GM12878 (cell line): ENCODE measurements around the gene NTM. TPM values are rescaled to one million over a fixed set of nuclear protein-coding genes. Genes with fewer than 3 reads are reported as not detected.

Experiments
- ATAC-seq: fragments of 200-7000 bp; cut with Tn5 transposase; 3 replicates; pipeline ENCODE4 v1.9.1; 2020; ENCODE audit warnings: mild to moderate bottlenecking, moderate library complexity
- BruUV-seq: library from RNA; stranded (reverse); fragments of 400-500 nt; replicated peaks from 2 replicates; lab custom pipeline; 2021; lab: Mats Ljungman, UMichigan
- CTCF ChIA-PET: fragments of 300-600 bp; sonication (Branson Sonifier 250); formaldehyde crosslinking; extraction: SDS; loops from one replicate; lab custom pipeline; 2021; ENCODE audit warnings: inconsistent platforms; lab: Yijun Ruan, JAX
- POLR2A ChIA-PET: fragments of 350-600 bp; formaldehyde crosslinking; extraction: SDS; loops from one replicate; lab custom pipeline; 2021; ENCODE audit warnings: inconsistent platforms; lab: Charles Lee
- RAD21 ChIA-PET: fragments of 300-600 bp; sonication (Branson Sonifier 250); formaldehyde crosslinking; loops from one replicate; lab custom pipeline; 2023; ENCODE audit warnings: antibody characterized with exemption; ENCODE audit not compliant: unreplicated experiment; lab: Charles Lee
- SMC1A ChIA-PET: fragments of 300-600 bp; sonication (Branson Sonifier 250); formaldehyde crosslinking; loops from one replicate; lab custom pipeline; 2023; ENCODE audit not compliant: unreplicated experiment, uncharacterized antibody; lab: Charles Lee
- DNase-seq: peaks from one replicate; pipeline ENCODE4 v3.0.0-alpha.2; 2011; ENCODE audit warnings: low read depth, low spot score
- FAIRE-seq: peaks from 3 replicates; lab custom pipeline; 2011; peaks lifted over from hg19 to GRCh38; lab: Jason Lieb, UNC
- H2AFZ ChIP-seq: 2 replicates; pipeline ENCODE4 v1.6.0; 2011; ENCODE audit warnings: low read depth, low read length, control low read depth; ENCODE audit not compliant: control insufficient read depth
- H3K27ac ChIP-seq: 2 replicates; pipeline ENCODE4 v1.5.1; 2011; ENCODE audit warnings: control low read depth; ENCODE audit not compliant: control insufficient read depth, insufficient read depth
- H3K27me3 ChIP-seq, 2 experiments: replicated peaks in 1 of 2; 2 replicates each; pipeline versions ENCODE4 v1.6.0 to v1.6.1; 2011; ENCODE audit warnings: low read length in 1 of 2; ENCODE audit not compliant: control insufficient read depth in 2 of 2, insufficient read depth in 2 of 2
- H3K36me3 ChIP-seq, 2 experiments: 2 replicates each; pipeline ENCODE4 v1.5.1; 2011; ENCODE audit warnings: low read length in 1 of 2; ENCODE audit not compliant: control insufficient read depth in 2 of 2, insufficient read depth in 2 of 2
- H3K4me1 ChIP-seq: 2 replicates; pipeline ENCODE4 v1.6.1; 2011; ENCODE audit warnings: mild to moderate bottlenecking, low read length, moderate library complexity, mixed read lengths; ENCODE audit not compliant: control insufficient read depth, insufficient read depth
- H3K4me2 ChIP-seq: 2 replicates; pipeline ENCODE4 v1.6.0; 2011; ENCODE audit warnings: control low read depth; ENCODE audit not compliant: control insufficient read depth, insufficient read depth
- H3K4me3 ChIP-seq: fragments of 200-600 bp; sonication (generic); 2 replicates; pipeline ENCODE4 v1.5.1; 2016
- H3K79me2 ChIP-seq: 2 replicates; pipeline ENCODE4 v1.6.0; 2011; ENCODE audit warnings: low read length; ENCODE audit not compliant: control insufficient read depth, insufficient read depth
- H3K9ac ChIP-seq: 2 replicates; pipeline ENCODE4 v1.8.0; 2011; ENCODE audit warnings: low read length, control low read depth, mixed read lengths; ENCODE audit not compliant: control insufficient read depth, insufficient read depth
- H3K9me3 ChIP-seq: replicated peaks from 3 replicates; pipeline ENCODE4 v1.5.1; 2011; ENCODE audit warnings: mild to moderate bottlenecking, low read length; ENCODE audit not compliant: control insufficient read depth, insufficient read depth
- H4K20me1 ChIP-seq: 2 replicates; pipeline ENCODE4 v1.6.0; 2011; ENCODE audit not compliant: control insufficient read depth, insufficient read depth
- BCL11A ChIP-seq: IDR thresholded peaks from 2 replicates; pipeline ENCODE4 v1.6.1; 2011; ENCODE audit warnings: low read depth, low read length
- CEBPB ChIP-seq, 2 experiments: fragments of 150-350 bp in 1 of 2; IDR thresholded peaks; 2 replicates each; pipeline ENCODE4 v1.6.1; 2012 to 2014; ENCODE audit warnings: low read depth in 2 of 2, low read length in 2 of 2, borderline replicate concordance in 1 of 2, inconsistent platforms in 1 of 2
- EZH2 ChIP-seq: IDR thresholded peaks from 2 replicates; pipeline ENCODE4 v1.6.1; 2012; ENCODE audit warnings: low read depth, mild to moderate bottlenecking, control low read depth, inconsistent platforms, low read length, borderline replicate concordance; ENCODE audit not compliant: control insufficient read depth
- FOXM1 ChIP-seq: IDR thresholded peaks from 2 replicates; pipeline ENCODE4 v1.6.1; 2012; ENCODE audit warnings: low read depth, mild to moderate bottlenecking, inconsistent platforms, low read length, moderate library complexity
- HDGF ChIP-seq: fragments of 450-650 bp; IDR thresholded peaks from 2 replicates; pipeline ENCODE4 v1.6.1; 2016; ENCODE audit warnings: antibody characterized with exemption
- NFIC ChIP-seq: IDR thresholded peaks from 2 replicates; pipeline ENCODE4 v1.6.1; 2012; ENCODE audit warnings: low read depth, mild to moderate bottlenecking, inconsistent platforms, low read length, moderate library complexity
- NFYA ChIP-seq: IDR thresholded peaks from 2 replicates; pipeline ENCODE4 v1.6.1; 2011; ENCODE audit warnings: low read depth, mild to moderate bottlenecking, low read length, improper control_type of control experiment, borderline replicate concordance
- SUZ12 ChIP-seq: fragments of 200-600 bp; sonication (generic); IDR thresholded peaks from one replicate; pipeline ENCODE4 v1.6.1; 2018; ENCODE audit warnings: antibody characterized with exemption, mild to moderate bottlenecking; ENCODE audit not compliant: unreplicated experiment
- YY1 ChIP-seq: IDR thresholded peaks from 2 replicates; pipeline ENCODE4 v1.6.1; 2011; ENCODE audit warnings: low read depth, mild to moderate bottlenecking, low read length
- ZNF24 ChIP-seq: fragments of 450-650 bp; IDR thresholded peaks from 2 replicates; pipeline ENCODE4 v1.6.1; 2017; ENCODE audit warnings: antibody characterized with exemption, mild to moderate bottlenecking
- ZNF274 ChIP-seq: IDR thresholded peaks from one replicate; pipeline ENCODE4 v1.8.0; 2011; ENCODE audit not compliant: insufficient read length, insufficient read depth
- WGBS: methylation state at CpG from one replicate; pipeline ENCODE4 v1.1.6; 2016; ENCODE audit warnings: low lambda C conversion rate; ENCODE audit not compliant: insufficient replicate concordance, insufficient coverage; ENCODE audit errors: missing lambda C conversion rate; 5-methylcytosine and 5-hydroxymethylcytosine counted together
- in situ Hi-C: fragments of 300-500 bp; cut with MboI; formaldehyde crosslinking; loops from 9 replicates; pipeline ENCODE4 v1.14.3; 2018; ENCODE audit warnings: mixed read lengths
- intact Hi-C: fragments of 100-400 bp; cut with micrococcal nuclease; formaldehyde crosslinking; loops from one replicate; pipeline ENCODE4 v1.14.2; 2022; ENCODE audit not compliant: unreplicated experiment
- polyA plus RNA-seq, 11 experiments: library from polyadenylated mRNA; depleted of rRNA in 4 of 11; unstranded in 6 of 11; stranded (reverse) in 5 of 11; fragments of >200 nt; fragmentation: Nextera tagmentation in 4 of 11; fragmentation: Illumina TruSeq in 1 of 11; extraction: Ambion mirVana in 4 of 11; extraction: Trizol in 1 of 11; gene quantifications; 1 replicate in 1 of 11; 2 replicates in 10 of 11; pipeline versions ENCODE4 v1.2.1 to v1.2.3, GENCODE V29; 2011 to 2016; ENCODE audit warnings: inconsistent platforms in 2 of 11, missing spikeins in 2 of 11, low read depth in 1 of 11
- total RNA-seq, 4 experiments: library from RNA; depleted of rRNA in 3 of 4; stranded (reverse); fragments of >200 nt in 3 of 4; fragmentation: Illumina TruSeq in 1 of 4; extraction: Trizol in 1 of 4; gene quantifications; 2 replicates each; pipeline versions ENCODE4 v1.2.1 to v1.2.3, GENCODE V29; 2013 to 2021
- TF ChIP-seq, protein P1 (sequence below): fragments of 150-350 bp; IDR thresholded peaks from 2 replicates; pipeline ENCODE4 v1.6.1; 2016; ENCODE audit warnings: low read depth, low read length
- TF ChIP-seq, protein P2 (sequence below), 3 experiments: IDR thresholded peaks in 2 of 3; conservative IDR thresholded peaks in 1 of 3; 2 replicates each; pipeline ENCODE4 v1.5.1; 2011; ENCODE audit warnings: low read depth in 3 of 3, low read length in 3 of 3, mild to moderate bottlenecking in 3 of 3, control low read depth in 2 of 3, moderate library complexity in 2 of 3, inconsistent platforms in 1 of 3, mixed read lengths in 1 of 3; ENCODE audit not compliant: control insufficient read depth in 2 of 3, insufficient read depth in 1 of 3; ENCODE audit errors: extremely low read depth in 1 of 3
- TF ChIP-seq, protein P3 (sequence below): fragments of 450-650 bp; IDR thresholded peaks from 2 replicates; pipeline ENCODE4 v1.6.1; 2017; ENCODE audit warnings: mild to moderate bottlenecking, low read depth, inconsistent platforms; ENCODE audit not compliant: poor library complexity, severe bottlenecking

Gene NTM
- total and polyA plus RNA-seq, 10 of the 15 experiments (the other 5 are each of a cell fraction or from before 2014, with no cell fraction given) = not detected

DNA sequence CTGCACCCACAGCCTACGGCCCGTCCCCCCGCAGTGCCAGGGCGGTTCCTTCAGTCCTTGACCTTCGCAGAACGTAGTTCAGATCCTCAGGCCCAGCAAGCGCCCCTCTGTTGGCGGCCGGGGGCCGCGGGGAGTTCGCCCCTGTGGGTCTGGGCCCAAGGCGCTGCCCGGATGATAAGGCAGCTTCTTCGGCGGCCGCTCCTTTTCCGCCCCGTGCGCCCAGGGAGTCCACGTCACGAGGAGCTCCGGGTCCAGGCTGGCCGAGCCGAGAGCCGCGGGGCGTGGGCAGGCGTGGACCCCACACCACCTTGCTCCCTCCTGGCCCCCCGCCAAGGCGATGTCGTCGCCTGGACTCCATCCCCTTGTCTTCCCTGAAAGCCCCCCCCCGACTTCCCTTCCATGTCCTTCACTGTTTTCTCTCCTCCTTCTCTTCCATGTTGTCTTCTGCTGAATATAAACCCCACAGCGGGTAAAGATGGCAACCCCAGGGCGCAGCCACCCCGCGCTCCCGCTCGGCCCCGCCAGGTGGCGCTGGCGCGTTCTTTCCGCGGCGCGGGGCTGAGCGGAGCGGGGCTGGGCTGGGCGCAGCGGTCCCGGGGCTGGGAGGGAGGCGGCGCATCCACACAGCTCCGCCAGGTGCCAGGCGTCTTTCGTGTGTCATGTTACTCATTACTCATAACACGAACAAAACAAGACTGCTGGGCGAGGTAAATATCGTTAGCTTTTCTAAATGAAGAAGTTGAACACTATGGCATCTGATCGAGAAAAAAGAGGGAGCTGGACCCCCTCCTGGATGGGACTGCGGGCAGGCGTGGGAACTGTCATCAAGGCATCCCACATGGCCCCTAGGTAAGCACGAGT is 321.0 kb downstream of the NTM start:
- BruUV-seq = no TSS peak
- Histone ChIP-seq H3K27me3 (peaks cover 0 to 3% of the 10 kb centered on the region in 2 experiments; a peak in 3 of 4 replicates), H3K9ac (no peak overlapping the region), H2AFZ (no peak overlapping the region), H3K9me3 (no peaks in the 10 kb centered on the region), H4K20me1 (no peaks in the 10 kb centered on the region), H3K4me3 (no peak overlapping the region), H3K4me2 (no peak overlapping the region), H3K27ac (no peak overlapping the region), H3K79me2 (no peaks in the 10 kb centered on the region), H3K36me3 (no peaks in the 10 kb centered on the region; a peak in 1 of 4 replicates), H3K4me1 (no peaks in the 10 kb centered on the region)
- ChIA-PET CTCF (no interaction called here), SMC1A (no interaction called here), RAD21 (no interaction called here), POLR2A (no interaction called here)
- WGBS = 24% methylated on average over 39 of the region's 65 CpGs
- FAIRE-seq = no peak
- intact Hi-C loops (loop anchor here (10.0 kb wide), 1 partner anchor 343 kb away; no protein-coding TSS in a partner anchor), in situ Hi-C loops (no loop called here)
- TF ChIP-seq NFIC (no peak), HDGF (no peak), BCL11A (no peak), NFYA (no peak), ZNF274 (no peak), SUZ12 (no peak), EZH2 (no peak), FOXM1 (no peak), ZNF24 (no peak), CEBPB (IDR thresholded peaks at IDR 0.05; ENCODE audit: borderline replicate concordance in 1 of 2, low read depth in 2 of 2, low read length in 2 of 2) (no peak), YY1 (peak; percentile 48; the same call in 1 of the 2 replicates)
- TF ChIP-seq, protein P1, sequence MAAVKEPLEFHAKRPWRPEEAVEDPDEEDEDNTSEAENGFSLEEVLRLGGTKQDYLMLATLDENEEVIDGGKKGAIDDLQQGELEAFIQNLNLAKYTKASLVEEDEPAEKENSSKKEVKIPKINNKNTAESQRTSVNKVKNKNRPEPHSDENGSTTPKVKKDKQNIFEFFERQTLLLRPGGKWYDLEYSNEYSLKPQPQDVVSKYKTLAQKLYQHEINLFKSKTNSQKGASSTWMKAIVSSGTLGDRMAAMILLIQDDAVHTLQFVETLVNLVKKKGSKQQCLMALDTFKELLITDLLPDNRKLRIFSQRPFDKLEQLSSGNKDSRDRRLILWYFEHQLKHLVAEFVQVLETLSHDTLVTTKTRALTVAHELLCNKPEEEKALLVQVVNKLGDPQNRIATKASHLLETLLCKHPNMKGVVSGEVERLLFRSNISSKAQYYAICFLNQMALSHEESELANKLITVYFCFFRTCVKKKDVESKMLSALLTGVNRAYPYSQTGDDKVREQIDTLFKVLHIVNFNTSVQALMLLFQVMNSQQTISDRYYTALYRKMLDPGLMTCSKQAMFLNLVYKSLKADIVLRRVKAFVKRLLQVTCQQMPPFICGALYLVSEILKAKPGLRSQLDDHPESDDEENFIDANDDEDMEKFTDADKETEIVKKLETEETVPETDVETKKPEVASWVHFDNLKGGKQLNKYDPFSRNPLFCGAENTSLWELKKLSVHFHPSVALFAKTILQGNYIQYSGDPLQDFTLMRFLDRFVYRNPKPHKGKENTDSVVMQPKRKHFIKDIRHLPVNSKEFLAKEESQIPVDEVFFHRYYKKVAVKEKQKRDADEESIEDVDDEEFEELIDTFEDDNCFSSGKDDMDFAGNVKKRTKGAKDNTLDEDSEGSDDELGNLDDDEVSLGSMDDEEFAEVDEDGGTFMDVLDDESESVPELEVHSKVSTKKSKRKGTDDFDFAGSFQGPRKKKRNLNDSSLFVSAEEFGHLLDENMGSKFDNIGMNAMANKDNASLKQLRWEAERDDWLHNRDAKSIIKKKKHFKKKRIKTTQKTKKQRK = no peak
- TF ChIP-seq, protein P2, sequence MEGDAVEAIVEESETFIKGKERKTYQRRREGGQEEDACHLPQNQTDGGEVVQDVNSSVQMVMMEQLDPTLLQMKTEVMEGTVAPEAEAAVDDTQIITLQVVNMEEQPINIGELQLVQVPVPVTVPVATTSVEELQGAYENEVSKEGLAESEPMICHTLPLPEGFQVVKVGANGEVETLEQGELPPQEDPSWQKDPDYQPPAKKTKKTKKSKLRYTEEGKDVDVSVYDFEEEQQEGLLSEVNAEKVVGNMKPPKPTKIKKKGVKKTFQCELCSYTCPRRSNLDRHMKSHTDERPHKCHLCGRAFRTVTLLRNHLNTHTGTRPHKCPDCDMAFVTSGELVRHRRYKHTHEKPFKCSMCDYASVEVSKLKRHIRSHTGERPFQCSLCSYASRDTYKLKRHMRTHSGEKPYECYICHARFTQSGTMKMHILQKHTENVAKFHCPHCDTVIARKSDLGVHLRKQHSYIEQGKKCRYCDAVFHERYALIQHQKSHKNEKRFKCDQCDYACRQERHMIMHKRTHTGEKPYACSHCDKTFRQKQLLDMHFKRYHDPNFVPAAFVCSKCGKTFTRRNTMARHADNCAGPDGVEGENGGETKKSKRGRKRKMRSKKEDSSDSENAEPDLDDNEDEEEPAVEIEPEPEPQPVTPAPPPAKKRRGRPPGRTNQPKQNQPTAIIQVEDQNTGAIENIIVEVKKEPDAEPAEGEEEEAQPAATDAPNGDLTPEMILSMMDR (IDR thresholded peaks at IDR 0.05 in 2 of 3, conservative IDR thresholded peaks at IDR 0.05 in 1 of 3; ENCODE audit: control insufficient read depth in 2 of 3, extremely low read depth in 1 of 3, insufficient read depth in 1 of 3, low read depth in 3 of 3, low read length in 3 of 3) = peak in 2 of 3 experiments; percentile 24 to 46; a peak in 2 of 6 replicates
- TF ChIP-seq, protein P3, sequence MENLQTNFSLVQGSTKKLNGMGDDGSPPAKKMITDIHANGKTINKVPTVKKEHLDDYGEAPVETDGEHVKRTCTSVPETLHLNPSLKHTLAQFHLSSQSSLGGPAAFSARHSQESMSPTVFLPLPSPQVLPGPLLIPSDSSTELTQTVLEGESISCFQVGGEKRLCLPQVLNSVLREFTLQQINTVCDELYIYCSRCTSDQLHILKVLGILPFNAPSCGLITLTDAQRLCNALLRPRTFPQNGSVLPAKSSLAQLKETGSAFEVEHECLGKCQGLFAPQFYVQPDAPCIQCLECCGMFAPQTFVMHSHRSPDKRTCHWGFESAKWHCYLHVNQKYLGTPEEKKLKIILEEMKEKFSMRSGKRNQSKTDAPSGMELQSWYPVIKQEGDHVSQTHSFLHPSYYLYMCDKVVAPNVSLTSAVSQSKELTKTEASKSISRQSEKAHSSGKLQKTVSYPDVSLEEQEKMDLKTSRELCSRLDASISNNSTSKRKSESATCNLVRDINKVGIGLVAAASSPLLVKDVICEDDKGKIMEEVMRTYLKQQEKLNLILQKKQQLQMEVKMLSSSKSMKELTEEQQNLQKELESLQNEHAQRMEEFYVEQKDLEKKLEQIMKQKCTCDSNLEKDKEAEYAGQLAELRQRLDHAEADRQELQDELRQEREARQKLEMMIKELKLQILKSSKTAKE = no peak
- no peak for DNase-seq
- ATAC-seq = no peak
